Head of caudate nucleus (tissue), 42 donors: ENCODE data around the gene ASB2.

Experiments used
- DNase-seq, 42 donors: peaks; one replicate each; pipeline versions ENCODE4 v3.0.0 to v3.0.0-alpha.2; 2020 to 2021; ENCODE audit warnings: mixed read lengths in 7 of 42
- intact Hi-C: fragments of 100-400 bp; cut with DNase I; formaldehyde crosslinking; loops from one replicate; pipeline ENCODE4 v1.15.0; 2022

The ASB2 gene

GRCh38 chr14:93984070-93984469, 7.7 kb upstream of the ASB2 start:
- intact Hi-C loops = no loop called here
- DNase-seq = no peak

DNA sequence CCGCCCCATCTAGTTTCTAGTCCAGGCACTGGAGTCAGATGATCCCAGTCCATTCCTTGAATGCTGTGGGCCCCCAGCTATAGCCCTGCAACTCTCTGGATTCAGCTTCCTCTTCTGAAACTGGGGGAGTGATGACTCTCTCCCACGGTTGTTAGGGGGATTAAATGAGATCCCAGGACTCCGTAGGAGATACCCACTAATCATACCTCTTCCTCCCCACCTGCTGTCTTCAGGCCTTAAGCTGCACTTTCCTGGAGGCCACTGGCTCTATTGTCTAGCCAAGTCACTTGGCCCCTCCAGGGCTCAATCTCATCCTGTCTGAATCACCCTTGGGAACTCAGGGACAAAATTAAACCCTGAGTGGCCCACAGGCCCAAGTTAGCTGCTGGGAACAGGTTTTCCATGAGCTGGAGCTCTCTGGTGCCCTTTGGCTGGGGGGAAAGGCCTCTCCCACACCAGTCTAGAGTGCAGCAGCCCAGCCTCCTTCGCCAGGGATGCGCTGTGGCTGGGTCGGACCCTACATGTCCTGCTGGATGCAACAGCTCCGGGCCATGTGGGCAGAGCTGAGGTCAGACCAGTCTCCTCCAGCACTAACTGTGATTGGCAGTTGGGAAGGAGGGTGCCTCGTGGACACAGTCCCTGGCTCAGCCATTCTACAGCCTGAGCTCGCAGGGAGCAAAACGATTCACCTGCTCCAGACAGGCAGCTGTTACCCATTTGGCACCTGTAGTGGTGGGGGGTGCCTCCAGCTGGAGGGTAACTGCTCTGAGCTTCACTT, 6.0 kb upstream of the ASB2 start:
- intact Hi-C loops = no loop called here

GRCh38 chr14:93981316-93982229, 5.2 kb upstream of the ASB2 start:
- DNase-seq = no peak
- intact Hi-C loops = no loop called here

More for the DNA sequence above, 6.0 kb upstream of the ASB2 start:
- DNase-seq = no peak

DNA sequence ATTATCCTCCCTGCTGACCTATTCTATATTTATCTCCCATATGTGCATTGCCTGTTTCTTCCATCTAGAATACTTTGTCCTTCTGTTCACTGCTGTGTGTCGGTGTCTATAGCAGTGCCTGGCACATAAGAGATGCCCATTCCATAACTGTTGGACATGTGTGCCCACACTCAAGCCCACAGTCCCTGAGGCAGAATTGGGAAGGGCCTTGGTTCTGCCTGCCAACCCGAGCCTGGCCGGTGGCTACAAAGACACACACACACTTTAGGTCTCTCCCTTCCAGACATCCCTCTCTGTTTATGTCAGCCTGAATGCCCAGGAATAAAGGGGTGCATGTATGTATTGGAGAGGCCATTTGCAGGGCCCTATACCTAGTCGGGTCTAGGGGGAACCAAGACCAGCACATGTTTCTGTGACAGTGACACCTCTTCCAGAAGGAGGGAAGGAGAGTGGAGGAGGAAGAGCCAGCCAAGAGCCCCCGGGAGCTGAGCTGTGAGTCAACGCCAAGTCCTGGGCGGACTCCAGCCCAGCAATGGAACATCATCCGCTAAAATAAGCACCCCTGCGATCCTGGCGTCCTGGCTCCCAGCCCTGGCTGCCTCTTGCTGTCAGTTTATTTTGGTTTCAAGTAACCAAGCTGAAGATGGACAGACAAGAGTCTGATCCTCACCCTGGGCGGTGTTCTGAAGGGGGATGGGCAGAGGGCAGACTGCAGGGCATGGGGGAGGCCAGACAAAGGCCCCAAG, 4.3 kb upstream of the ASB2 start:
- intact Hi-C loops = no loop called here
- peak in 2 of 42 donors; percentile 20 to 61 for DNase-seq

DNA sequence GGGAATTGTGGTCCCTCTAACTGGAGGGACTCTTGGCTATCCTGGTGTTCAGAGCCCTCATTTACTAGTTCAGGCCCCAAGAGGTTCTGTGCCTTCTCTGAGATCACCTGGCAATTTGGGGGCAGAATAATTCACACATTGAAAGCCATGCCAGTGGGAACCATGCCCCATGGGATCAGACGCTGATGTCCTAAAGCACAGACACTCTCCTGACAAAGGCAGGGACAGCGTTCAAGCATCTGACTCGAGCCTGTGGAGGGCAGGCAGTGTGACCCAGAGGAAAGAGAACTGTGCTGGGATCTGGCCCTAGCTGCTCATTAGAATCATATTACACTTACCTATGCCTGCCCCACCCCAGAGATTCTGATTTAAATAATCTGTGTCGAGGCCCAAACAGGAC, 2.4 kb upstream of the ASB2 start:
- no peak for DNase-seq
- intact Hi-C loops = no loop called here

DNA sequence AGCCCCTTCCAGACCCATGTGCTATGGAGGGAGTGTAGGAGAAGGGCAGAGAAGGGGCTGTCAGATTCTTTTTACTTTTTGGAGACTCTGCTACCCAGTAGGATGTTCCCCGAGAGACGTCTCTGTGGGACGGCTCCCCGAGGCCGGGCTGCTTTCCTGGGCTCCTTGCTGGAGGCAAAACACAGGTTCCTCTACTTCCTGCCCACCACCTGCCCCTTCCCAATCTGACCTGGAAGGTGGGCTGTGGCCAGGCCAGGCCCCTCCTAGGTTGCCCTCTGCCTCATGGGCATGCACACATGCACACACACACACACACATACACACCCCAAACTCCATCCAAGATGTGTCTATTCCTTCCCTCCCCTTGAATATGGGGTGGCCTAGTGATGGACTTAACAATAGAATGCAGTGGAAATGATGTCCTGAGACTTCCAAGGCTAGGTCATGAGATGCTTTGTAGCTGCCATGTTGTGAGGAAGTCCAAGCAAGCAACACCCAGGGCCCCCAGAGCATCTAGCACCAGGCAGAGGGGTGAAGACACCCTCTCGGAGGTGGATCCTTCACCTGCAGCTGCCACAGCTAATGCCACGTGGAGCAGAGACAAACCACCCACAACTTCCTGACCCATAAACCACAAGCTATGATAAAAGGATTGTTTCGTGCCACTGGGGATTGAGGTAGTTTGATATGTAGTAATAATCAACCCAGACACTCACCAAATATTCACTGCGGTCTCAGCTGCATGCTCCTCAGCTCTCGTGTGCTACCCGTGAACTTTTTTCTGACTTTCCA, 1.6 kb upstream of the ASB2 start:
- intact Hi-C loops = no loop called here
- DNase-seq = no peak

GRCh38 chr14:93977171-93977570, 801 bp upstream of the ASB2 start:
- intact Hi-C loops = no loop called here
- DNase-seq = no peak

GRCh38 chr14:93975791-93976476, 436 bp downstream of the ASB2 start:
- intact Hi-C loops = no loop called here
- no peak for DNase-seq

- peak in 18 of 42 donors; percentile 17 to 75 (median 42) for DNase-seq
- intact Hi-C loops = no loop called here
Measured at GRCh38 chr14:93974833-93975232, 1.5 kb downstream of the ASB2 start.

- no peak for DNase-seq
- intact Hi-C loops = no loop called here
Measured at GRCh38 chr14:93974299-93974698, 2.1 kb downstream of the ASB2 start.

DNA sequence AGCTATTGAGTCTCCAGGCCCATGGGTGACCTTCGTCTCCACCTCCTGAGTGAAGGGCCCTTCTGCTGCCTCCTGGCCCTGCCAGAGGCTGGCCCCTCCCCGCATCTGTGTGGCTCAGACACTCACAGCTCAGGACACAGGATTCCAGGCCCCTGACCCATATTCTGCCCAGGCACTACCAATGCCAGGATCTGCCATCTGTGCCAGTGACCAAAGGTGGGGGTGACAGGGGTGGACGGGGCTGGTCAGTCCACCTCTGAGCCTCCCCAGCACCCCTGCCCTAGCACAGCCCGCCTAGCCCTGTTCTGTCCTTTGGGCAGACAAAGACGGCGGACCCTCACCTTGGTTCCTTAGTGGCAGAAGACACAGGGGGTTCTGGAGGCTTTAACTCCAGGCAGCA, 2.8 kb downstream of the ASB2 start:
- no peak for DNase-seq
- intact Hi-C loops = no loop called here

DNA sequence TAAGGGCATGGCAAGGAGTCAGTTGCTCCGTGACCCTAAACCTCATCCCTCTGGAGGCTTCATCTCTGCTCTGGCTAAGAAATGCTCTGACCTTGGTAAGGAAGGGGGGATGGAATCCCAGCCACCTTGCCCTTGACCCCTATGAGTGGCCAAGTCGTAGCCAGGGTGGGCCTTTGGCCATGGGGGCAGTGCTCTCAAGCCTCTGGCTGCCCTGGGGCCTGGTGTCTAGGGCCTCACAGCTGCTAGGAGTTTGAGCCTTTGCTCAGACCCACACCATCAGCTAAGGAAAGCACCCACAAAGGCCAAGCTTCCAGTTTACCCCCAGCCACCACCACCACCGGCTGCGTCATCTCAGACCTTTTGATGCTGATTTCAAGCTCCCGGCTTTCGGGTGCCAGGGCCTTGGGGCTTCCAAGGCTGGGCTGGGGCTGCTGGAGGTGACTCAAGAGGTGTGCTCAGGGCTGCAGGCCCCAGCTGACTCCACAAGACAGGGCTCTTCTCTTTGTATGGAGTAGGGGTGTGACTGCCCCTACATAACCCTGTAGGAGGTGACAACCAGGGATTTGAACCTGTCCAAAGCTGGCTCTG, 3.7 kb downstream of the ASB2 start:
- intact Hi-C loops = no loop called here
- DNase-seq = no peak

- intact Hi-C loops = no loop called here
- DNase-seq = no peak
Measured at GRCh38 chr14:93971635-93972027, 4.7 kb downstream of the ASB2 start.

GRCh38 chr14:93970965-93971634, 5.3 kb downstream of the ASB2 start:
- intact Hi-C loops = no loop called here
- peak in 1 of 42 donors; percentile 41 for DNase-seq

GRCh38 chr14:93970585-93970964, 5.8 kb downstream of the ASB2 start:
- peak in 13 of 42 donors; percentile 14 to 59 (median 34) for DNase-seq
- intact Hi-C loops = no loop called here

DNA sequence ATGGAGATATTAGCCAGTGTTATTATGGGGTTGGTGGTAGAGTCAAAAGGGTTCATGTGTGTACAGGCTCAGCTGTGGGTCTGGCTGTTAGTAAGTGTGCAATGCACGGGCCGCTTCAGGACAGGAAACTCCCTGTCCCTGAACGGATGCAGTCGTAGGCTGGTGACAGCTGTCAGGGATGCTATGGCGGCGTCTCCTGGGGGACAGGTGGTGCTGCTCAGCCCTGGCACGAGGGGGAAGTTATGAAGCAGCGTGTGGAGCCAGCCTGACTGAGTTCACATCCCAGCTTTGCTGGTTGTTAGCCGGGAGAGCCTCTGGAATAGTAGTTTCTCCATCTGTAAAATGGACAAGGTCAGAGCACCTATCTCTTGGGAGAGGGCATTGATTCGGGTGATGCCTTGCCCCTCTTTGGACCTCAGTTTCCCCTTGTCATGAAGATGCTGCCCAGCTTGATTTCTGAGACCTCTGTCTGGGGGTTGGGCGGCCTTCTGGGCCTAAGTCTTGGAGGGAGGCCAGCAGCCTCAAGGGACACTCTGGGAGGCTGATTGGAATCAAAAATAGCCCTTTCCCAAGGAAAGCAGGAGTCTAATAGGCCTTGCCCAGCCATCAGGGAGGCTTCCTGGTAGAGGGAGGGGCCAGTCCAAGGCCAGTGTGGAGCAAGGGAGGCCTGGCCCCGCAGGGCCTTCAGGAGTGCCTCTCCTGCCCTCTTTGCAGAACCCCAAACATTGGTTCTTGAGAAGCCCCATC, 7.1 kb downstream of the ASB2 start:
- DNase-seq = no peak
- intact Hi-C loops = no loop called here
